SU-DHL-6 (cell line): ENCODE data around the gene L3MBTL4.

Experiments used
- EZH2phosphoT487 ChIP-seq: fragments of 200-600 bp; sonication (generic), shearing (Covaris generic); conservative IDR thresholded peaks from 2 replicates; pipeline ENCODE4 v1.6.1; 2018; ENCODE audit warnings: mild to moderate bottlenecking, antibody characterized with exemption, low read length, moderate library complexity, mixed read lengths
- TF ChIP-seq, protein P1 (sequence below): fragments of 200-600 bp; sonication (generic); IDR thresholded peaks from one replicate; pipeline ENCODE4 v1.5.1; 2017; ENCODE audit warnings: antibody characterized with exemption, mild to moderate bottlenecking, low read length, moderate library complexity; ENCODE audit not compliant: insufficient read depth, poor library complexity, severe bottlenecking

DNA sequence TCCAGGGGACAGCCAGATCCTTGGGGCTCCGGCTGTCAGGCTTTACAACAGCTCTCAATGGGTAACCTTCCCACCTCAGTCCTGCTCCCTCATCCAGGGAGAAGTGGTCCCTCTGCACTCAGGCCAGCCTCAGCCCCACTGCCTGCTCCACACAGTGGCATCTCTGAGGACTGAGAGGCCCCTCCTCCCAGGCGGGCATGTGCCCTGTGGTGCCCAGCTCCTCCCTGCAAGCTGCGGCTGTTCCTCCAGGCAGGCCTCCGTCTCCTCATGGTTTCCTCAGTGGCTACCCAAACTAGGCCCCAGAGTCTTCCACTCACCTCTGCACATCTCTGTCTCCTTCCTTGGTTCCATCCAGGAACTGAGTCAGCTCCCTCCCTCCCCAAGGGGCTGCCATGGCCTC, 437.7 kb downstream of the L3MBTL4 start:
- TF ChIP-seq, protein P1, sequence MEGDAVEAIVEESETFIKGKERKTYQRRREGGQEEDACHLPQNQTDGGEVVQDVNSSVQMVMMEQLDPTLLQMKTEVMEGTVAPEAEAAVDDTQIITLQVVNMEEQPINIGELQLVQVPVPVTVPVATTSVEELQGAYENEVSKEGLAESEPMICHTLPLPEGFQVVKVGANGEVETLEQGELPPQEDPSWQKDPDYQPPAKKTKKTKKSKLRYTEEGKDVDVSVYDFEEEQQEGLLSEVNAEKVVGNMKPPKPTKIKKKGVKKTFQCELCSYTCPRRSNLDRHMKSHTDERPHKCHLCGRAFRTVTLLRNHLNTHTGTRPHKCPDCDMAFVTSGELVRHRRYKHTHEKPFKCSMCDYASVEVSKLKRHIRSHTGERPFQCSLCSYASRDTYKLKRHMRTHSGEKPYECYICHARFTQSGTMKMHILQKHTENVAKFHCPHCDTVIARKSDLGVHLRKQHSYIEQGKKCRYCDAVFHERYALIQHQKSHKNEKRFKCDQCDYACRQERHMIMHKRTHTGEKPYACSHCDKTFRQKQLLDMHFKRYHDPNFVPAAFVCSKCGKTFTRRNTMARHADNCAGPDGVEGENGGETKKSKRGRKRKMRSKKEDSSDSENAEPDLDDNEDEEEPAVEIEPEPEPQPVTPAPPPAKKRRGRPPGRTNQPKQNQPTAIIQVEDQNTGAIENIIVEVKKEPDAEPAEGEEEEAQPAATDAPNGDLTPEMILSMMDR: no peak
- no peak for TF ChIP-seq EZH2phosphoT487
